M059J (cell line): ENCODE measurements around the gene OTOS. TPM values are rescaled to one million over a fixed set of nuclear protein-coding genes. Genes with fewer than 3 reads are reported as not detected.

Experiments
- DNase-seq: peaks from one replicate; pipeline ENCODE4 v3.0.0-alpha.2; 2012; ENCODE audit warnings: low read depth
- total RNA-seq: library from RNA; depleted of rRNA; stranded (reverse); fragments of >200 nt; shearing (Covaris generic); gene quantifications from 2 replicates; pipeline ENCODE4 v1.2.3, GENCODE V29; 2014; rRNA removed

Gene OTOS
- total RNA-seq = not detected in 2 replicates

DNA sequence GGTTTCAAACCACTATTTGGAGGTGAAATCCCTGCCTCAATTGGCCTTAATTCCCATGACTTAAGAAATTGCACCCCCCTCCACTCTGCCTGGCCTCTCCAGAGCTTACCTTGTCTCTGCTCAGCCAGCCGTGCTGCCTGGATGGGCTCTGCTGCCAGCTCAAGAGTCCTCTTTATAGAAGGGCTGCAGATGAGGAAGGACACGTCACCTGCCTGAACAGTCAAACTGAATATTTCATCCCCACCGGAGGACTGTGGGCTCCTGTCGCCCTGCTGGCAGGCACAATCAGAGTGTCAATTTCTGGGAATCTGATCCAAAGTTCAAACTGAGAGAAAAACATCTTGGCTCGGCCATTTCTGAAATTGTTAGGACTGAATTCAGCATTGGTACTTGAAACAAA, at the start of gene OTOS:
TSS of gene OTOS (minus strand) at position 148 of the 400 bp plus-strand sequence. CDS start 332 bp downstream, outside the sequence.
- no peak for DNase-seq

DNA sequence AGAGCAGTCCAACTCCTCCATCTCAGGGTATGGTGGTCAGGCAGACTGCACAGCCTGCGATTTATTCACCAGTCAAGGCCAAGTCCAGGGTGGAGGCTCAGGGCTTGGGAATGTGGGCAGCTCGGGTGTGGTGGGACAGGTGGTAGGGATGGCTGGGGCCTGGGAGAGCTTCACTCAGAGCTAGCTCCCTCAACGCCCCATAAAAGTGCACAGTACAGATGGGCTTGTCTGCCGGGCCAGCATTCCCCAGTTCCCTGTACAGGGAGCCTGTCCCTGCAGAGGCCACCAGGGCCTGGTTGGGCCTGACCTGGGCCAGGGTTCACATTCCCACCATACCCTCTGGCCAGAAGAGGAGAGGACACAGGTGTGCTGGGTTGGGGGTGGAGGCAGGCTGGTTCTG, 49.2 kb upstream of the OTOS start:
- DNase-seq = no peak

DNA sequence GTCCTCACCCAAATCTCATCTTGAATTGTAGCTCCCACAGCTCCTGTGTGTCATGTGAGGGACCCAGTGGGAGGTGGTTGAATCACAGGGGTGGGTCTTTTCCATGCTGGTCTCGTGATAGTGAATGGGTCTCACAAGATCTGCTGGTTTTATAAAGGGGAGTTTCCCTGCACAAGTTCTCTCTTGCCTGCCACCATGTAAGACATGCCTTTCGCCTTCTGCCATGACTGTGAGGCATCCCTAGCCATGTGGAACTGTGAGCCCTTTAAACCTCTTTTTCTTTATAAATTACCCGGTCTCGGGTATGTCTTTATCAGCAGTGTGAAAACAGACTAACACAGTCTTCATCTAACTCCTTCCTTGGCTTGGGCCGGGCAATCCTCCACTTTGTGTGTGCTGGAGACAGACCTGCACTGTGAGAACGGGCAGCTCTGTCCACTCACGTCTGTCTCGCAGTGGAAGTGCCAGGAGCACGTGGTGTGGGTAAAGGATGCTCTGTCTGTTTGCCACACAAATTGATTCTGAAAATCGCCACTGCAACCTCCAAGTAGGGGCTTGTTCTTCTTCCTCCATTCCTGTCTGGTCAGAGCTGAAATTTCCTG, 47.6 kb upstream of the OTOS start:
- no peak for DNase-seq

DNA sequence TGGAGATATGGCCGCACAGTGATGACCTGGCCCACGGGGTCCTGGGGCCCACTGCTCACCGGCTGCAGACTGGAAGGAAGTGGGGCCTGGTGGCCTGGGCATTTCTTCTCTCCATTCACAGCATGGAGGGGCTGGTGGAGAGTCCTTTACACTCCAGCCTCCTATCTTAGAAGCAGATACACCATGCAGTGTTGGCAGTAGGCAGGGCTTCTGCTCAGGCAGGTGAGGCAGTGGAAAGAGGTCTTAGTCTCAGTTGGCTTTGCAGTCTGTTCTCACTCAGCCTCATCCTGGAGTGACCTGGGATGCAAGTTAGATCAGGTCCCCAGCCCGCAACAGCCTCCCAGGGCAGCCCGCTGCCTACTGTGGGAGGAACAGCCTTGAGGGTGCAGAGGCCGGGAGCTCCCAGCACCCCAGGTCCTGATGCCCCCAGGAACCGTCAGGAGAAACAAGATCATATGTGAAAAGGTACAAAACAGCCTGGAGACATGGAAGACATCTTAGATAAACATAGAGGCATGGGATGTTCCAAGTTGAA, 45.8 kb upstream of the OTOS start:
- no peak for DNase-seq

DNA sequence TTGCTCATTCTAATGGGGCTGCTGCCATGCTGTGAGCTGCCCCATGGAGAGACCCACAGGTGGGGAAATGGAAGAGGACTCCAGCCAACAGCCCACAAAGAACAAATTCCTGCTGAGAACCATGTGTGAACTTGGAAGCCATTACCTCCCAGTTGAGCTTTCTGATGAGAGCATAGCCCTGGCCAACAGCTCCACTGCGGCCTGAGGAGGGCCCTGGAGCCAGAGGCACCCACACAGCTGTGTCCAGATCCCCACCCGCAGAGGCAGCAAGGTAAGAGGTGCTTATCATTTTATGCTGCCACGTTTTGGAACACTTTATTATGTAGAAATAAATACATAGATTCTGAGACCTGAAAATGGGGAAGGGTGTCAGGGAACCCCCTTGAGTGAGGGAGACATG, 44.2 kb upstream of the OTOS start:
- DNase-seq = no peak

DNA sequence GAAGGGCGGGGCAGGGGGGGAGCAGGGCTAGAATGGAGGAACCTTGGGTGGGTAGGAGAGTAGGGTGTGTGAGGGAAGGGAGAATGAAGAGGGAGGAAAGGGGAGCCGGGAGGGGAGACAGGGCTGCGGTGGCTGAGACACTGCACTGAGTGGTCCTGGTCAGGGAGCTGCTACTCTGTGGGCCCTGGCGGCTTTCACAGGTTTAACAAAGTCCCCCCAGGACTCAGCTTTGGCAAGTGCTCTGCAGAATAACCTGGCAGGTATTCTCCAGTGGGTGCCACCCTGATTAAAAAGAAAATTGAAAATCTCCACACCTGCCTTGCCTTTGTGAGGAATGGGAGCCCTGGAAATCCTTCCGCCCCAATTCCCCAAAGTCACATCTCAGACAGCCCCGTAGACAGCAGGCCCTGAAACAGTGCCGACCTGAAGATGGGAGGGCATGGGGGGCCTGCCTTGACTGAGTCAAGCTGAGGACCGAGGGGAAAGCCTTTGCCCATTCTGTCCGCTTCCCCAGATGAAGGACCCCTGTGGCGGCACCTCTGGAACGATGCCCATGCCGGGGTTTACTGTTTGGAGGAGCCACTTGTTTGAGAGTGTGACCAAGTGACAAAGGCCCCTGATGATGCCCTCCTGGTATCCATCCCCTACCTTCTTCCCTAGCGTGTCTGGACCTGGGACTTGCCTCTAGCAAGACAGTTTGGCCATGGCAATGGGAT, 43.6 kb upstream of the OTOS start:
- DNase-seq = no peak

DNA sequence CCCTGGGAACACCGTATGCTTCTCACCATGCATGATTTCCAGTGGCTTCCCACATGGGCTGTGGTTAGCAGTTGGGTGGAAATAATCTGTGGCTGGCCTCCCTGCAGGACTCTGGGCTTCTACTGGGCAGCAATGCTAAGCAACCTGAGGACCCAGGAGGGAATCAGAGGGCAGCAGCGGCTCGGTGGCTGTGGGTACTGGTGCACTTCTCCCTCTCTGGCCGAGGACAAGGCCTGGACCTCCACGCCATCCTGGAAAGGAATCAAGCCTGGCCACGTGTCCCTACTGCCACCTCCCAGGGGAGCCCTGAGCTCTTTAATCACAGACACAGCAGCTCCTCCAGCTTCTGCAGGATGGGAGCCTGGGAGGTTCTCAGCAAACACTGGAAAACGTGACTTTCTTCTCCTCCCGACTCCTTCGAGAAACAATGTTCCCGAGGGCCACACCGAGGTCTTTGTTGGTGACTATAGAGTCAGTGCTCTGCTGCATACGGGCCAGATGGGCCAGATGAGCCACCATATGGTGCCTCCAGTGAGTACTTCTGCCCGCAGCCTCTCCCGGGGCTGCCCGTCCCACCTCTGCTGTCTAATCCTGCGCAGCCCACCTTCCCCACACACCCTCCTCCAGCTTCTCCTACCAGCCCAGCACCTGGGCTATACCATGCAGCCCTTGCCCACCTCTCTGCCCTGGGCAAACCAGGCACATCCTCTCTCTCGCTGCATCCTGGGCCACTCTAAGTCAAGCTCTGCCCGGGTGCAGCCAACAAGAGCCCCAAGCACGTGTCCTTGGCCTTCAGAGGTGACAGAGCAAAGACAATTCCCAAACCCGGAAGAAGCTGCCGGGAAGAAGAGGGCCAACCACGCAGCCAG, 42.8 kb upstream of the OTOS start:
- DNase-seq = no peak

DNA sequence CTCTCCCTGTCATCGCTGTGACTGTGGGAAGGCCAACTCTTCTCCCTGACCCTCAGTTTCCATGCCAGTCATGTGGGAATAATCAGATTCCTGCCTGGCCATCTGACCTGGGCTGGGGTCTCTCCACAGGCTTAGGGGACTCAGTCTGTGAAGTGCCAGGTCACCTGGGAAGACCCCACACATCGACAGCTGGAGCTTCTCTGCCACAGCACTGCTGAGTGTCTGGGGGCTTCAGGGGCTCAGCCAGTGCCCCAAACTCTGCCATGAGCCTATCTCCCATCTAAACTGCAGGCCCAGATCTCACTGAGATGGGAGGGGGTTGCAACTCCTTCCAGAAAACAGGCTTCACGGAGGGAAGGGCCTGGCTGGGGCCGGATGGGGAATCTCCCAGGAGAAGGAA, 42.0 kb upstream of the OTOS start:
- DNase-seq = no peak

DNA sequence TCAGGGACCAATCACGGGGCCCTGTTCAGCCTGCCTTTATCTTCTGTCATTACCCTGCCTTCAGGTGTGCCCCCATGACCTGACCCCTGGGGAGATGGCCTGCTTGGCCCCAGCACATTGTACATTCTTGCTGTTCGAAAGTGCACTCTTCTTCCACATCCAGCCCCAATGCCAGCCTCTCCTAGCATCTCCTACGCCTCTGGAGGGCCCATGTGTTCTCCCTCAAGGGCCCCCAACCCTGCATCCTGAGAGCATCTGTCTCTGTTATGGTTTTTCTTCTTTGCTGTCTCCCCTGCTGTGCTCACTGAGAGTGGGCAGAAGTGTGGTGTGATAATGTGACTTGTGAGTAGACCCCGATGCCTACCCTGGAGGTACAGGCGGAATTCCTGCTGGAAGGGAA, 41.5 kb upstream of the OTOS start:
- no peak for DNase-seq

DNA sequence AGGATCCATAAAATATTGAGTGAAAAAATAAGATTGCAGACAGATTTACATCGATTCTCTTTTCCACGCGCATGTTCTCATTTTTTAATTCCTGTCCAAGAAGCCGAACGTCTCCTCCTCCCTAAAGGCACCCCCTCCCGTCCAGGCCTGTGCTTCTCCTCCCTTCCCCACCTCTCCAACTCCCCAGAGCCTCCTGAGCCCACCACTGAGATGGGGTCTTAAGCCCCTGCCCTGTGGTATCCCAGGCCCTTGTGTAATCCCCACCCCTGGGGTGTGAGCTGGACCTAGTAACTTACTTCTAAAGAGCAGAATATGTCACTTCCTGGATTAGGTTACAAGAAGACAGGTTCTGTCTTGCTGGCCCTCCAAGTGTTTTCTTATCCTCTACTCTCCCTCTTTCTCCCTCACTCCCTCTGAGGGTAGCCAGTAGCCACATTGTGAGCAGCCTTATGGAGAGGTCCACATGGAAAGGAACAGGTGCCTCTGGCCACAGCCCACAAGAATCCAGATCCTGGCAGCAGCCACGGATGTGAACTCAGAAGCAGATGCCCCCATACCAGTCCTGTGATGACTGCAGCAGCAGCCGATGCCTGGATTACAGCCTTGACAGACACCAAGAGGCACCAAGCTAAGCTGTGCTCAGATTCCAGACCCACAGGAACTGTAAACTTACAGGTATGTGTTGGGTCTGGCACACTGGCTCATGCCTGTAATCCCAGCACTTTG, 39.6 kb upstream of the OTOS start:
- DNase-seq = no peak

DNA sequence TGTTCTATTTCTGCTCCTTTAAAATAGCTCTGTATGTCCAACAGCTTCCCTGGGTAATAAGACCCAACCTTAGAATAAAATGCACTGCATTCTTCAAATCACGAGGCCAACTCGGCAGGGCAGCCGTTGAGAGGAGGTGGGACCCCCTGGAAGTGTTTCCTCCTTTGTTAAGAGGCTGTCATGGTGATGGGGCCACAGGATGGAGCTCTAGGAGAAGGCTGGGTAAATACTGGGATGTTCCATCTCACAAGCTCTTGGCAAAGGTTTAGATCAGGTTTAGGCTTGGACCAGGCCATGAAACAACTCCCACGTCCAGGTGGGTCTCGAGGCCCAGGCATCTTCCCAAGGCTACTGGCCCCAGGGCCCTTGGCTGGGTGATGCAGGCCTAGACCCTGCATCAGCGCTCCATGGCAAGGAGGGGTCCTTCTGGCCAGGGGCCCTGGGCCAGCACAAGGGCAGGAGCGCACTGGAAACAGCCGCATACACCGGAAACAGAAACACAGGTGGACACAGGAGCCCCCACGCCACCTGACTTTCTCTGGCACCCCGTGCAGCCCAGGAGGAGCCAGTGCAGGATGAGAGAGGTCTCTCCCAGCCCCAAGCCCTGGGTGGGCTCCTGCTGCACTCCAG, 38.8 kb upstream of the OTOS start:
- no peak for DNase-seq

DNA sequence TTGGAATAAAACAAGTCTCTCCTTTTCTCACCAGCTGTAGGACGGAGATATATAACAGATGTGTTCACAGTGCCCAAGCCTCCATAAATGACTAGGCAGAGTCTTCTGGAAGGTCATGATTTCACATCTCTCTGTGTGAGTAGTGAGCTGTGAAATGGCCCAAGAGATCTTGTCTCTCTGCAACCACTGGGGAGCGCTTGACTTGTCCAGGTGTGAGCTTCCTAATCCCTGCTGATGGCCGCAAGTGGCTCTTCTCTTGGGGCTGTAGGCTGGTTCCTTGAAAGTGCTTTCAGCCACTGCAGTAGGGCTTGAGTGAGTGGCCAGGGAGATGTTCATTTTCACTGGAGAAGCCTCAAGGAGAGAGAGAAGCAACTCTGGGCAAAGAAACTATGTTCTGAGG, 38.1 kb upstream of the OTOS start:
- no peak for DNase-seq

DNA sequence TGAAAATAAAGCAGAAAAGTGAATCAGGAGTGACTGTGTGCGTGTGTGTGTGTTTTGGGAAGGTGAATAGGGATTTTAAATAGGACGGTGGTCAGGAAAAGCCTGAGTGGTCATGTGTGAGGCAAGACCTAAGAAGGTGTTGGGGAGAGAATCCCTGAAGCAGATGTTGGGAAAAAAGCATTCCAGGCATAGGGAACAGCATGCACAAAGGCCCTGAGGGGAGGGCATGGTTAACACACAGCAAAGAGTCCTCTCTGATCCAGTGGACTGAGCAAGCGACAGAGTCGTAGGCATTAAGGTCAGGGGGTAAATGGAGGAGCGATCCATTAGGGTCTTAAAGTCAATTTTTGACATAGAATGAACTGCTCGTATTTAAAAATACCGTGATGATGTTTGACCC, 34.0 kb upstream of the OTOS start:
- no peak for DNase-seq

DNA sequence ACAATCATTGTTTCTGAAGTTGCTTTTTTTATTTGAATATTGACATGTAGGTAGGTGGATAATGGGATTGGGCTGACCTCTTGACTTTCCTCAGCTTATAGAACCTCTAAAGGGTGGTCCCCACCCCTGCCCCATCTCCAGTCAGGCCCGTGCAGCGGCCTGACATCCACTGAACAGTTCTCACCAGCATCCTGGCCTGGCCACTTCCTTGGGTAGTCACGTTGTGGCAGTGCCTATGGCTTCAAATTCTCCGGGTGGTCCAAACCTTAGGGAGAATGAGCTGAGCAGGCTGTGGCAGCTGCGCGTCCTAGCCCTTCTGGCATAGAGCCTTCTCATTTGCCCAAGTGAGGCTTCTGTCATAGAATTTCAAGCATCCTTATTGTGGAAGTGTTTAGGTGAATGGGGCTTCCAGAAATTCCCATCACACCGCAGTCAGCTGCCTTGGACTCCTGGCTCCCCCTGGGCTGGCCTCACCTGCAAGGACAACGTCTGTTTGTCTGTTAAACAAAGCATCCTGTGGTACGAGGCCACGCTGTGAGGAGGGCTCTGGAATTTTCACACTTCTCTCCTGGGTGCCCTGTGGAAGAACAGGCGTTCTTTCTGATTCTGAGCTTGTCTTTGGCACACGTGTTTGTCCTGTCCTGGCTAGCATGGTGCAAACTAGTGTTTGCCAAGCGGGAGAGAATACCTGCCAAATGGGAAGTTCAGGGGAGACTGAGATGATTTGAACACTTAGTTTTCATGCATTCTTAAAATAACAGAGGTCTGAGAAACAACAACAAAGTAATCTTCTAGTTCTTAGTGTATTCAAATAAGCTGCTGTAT, 31.8 kb upstream of the OTOS start:
- no peak for DNase-seq

DNA sequence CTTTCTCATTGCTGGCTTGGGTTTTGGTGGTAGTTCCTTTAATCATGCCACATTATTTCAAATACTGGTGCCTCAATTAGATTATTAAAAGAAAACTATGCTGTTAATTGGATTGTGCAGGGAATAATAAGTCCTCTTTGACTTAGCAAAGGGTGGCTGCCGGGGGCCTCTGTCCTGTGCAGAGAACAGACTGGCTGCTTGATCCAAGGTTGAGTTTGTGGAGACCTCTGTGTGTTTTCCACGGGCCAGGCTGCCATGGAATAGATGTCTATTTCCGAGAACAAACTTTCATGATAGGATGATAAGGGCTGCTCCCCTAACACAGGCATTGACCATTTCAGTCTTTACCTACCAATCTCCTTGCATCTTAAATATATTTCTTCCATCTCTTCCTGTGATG, 30.4 kb upstream of the OTOS start:
- no peak for DNase-seq

DNA sequence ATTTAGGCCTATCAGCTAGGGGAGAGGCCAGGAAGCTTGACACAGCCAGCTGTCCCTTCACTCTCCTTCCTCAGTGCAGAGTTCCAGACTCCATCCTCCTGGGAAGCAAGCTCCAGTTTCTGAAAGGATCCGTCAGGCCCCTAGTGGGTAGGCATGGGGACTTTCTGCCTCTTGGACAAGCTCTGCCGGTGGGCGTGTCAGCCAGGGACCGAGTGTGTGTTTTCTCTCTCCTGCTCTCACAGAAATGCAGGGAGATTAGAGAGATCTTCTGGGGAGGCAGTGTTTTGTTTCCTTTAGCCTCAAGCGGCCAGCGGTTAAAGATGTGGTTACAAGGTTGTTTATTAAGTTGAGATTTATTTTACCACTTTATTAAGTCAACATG, 29.9 kb upstream of the OTOS start:
- DNase-seq = peak; percentile 49

DNA sequence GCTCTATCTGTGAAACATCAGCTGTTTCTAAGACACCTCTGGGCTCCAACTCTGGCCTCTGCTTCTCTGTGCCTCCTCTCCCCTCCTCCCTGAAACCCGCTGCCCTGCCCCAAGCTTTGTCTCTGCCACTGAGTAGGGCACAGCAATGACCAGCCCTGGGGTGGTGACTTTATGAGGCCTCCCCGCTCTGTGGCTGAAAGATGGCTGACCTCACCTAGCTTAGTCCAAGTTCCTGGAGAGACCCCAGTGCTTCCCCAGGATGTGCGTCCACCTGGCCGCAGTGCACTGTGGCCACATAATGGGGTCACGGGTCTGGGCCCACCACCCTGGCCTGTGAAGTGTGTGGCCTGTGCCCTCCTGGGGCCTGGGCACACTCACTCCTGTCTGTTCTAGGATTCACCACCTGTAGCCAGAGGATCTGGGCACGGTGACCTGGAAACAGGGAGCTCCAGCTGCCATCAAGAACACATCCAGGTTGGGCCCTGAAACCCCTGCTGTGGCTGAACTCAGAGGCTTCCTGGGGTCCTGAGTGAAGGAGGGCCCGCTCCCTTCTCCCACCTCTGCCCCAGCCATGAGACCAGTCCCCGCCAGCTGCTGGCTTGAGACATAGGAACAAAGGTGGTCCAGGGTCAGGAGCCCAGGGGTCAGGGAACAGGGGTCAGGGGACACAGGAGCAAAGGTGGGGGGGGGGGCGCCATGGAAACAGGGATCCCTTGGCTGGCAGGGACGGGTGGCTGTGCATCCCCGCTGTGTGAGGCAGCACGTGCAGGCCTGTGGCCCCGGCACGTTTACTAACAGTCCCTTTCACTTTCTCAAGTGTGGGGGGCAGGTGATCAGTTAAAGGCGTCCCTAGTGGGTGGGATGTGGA, 29.3 kb upstream of the OTOS start:
- DNase-seq = no peak

DNA sequence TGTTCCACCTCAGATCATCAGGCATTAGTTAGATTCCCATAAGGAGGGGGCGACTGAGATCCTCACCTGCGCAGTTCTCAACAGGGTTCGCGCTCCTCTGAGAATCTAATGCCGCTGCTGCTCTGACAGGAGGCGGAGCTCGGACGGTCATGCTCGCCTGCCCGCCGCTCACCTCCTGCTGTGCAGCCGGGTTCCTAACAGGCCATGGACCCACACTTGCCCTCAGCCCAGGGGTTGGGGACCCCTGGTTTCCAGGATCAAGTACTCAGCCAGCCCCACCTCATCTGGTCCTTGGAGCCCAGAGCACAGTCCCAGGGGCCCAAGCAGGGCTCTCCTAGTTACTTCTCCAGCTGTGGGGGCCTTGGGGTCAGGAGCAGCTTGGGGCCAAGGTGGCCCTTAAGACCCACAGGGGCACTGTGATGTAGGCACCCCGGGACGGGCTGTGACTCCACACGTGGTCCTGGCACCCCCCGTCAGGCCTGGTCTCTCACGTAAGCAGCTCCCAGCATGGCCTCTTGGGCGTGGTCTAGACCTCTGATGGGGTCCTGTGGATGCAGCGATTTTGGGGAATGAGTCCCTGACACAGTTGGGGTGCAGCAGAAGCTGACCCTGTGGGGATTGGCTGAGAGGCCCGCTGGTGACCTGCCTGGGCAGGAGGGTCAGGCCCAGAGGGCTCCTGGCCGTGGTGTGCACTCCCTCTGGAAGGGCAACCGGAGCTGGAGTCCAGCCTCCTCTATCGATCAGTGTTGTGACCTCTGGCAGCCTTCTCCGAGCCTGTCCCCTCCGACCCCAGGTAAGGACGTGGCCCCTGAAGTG, 28.3 kb upstream of the OTOS start:
- no peak for DNase-seq

DNA sequence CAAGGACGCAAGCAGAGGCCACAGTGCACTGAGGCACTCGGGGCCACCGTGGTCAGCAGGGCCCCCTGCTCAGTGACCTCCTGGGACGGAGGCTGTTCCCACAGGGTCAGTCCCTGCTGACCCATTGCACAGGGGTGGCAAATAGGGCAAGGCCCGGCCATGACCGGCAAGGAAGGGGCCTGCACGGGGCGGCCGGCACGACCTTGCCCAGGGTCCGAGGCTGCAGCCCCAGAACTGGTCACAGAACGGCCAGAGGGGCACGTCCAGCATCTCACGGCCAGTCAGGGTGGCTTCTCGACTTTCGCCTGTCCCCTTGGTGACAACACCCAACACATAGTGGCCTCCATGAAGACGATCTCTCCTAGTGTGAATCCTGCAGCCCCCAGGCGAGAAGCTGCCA, 27.6 kb upstream of the OTOS start:
- DNase-seq = no peak
